Measurements from ENCODE around the gene FAM25C.
"Not testable (repeated sequence)": the region's sequence is repeated elsewhere in the genome, so short reads cannot be mapped to it uniquely, and the experiment has no call there.

Gene FAM25C

DNA sequence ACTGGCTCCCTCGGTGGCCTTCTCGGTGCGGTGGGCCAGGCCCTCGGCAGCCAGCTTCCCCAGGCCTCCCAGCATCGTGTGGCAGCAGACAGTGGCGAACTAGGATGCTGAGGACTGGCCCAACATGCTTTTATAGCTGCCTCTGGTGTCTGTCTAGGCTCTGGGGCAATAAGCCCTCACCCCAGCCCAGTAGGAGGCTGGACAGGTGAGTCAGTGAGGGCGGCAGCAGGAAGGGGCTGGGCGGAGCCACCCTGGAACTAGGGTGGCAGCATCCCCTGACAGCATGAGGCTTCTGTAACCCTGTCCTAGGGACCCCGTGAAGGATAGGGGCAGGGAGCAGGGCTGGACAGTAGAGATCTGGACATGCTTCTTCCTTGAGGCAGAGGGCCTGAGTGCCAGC is at the start of gene FAM25C:
TSS of gene FAM25C (minus strand) at position 101 of the 400 bp plus-strand sequence. CDS start at position 75, 26 bp downstream.
- not testable (repeated sequence) for FAIRE-seq

DNA sequence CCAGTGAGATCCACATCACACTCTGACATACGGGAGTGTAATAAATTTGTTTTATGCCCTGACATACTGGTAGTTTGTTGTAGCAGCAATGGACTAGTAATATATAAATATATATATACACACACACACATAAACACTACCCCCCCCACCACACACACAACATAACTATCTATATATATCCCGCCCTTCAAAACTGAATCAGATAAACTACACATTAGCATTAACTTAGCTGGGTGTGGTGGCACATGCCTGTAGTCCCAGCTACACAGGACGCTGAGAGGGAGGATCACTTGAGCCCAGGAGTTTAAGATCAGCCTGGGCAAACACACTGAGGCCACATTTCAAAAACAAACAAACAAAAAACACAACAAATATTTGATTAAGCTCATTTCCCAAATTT is 45.0 kb upstream of the FAM25C start:
- not testable (repeated sequence) for FAIRE-seq; DNase-seq (ENCODE audit: insufficient read length, low spot score)

More for the DNA sequence above, at the start of gene FAM25C:
- not testable (repeated sequence) for DNase-seq (ENCODE audit: insufficient read length, low spot score)

DNA sequence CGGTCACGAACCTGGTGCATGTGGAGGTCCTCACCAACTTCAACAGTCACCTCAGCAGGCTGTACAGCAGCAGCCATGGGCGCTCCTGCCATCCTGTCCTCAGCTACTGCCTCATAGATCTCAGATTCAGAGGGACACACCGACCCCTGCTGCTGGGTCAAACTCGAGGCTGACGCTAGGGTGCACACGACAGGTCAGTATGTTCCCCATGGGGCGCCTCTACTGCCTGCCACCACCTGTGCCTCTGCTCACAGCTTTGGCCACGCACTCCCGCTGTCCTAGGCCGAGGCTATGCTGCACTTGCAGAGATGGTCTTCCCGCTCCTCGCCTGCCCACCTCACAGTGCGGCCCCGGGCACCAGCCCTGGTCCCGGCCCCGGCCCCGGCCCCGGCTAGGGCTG is 31.8 kb upstream of the FAM25C start:
- DNase-seq (ENCODE audit: insufficient read length, low spot score); FAIRE-seq: not testable (repeated sequence)

DNA sequence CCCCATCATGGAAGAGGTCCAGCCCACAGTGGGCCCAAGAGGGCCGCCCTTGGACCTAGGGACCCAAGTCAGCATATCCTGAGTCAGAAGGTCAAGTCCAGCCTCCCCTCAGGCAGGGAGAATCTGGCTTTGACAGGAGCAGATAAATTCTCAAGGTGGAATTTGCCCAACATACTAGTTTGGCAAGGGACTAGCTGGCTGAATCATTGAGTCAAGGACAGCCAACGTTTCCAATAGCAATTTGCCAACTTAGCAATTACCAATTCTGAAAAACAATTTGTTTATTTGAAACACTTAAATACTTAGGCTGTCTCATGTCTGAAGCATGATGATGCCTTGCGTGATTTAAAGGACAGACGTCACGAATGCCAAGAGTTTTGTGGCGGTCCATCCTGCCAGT is 2.7 kb upstream of the FAM25C start:
- FAIRE-seq; DNase-seq (ENCODE audit: insufficient read length, low spot score): not testable (repeated sequence)

DNA sequence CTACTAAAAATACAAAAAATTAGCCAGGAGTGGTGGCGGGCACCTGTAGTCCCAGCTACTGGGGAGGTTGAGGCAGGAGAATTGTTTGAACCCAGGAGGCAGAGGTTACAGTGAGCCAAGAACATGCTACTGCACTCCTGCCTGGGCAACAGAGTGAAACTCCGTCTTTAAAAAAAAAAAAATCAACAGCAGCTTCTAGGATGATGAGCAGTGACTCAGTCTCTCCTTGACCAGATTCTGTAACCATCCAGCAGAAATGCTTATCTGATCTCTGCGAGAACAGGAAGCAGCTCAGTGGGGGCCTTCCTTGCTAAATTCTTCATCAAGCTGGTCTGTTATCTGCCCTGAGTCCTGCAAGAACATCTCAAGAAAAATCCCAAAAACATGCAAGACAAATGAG is 5.5 kb downstream of the FAM25C start:
- not testable (repeated sequence) for DNase-seq (ENCODE audit: insufficient read length, low spot score); FAIRE-seq

DNA sequence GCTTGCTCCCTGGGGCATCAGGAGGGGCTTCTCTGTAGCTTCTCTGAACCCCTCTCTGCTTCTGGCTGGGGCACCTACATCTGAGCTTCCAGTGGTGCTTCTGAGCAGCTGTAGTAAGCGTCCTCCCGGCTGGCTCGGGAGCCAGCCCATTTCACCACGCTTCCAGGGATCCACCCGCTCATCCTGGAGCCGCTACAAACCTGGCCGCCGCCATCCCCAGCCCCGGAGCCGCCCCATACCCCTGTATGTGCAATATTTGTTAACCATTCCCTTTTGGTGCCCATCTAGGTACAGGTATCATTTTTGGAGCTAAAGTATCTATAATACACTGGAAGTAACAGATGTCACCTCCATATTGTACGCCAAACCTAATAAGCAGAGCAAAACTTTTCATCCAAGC is 7.0 kb downstream of the FAM25C start:
- not testable (repeated sequence) for DNase-seq (ENCODE audit: insufficient read length, low spot score); FAIRE-seq

DNA sequence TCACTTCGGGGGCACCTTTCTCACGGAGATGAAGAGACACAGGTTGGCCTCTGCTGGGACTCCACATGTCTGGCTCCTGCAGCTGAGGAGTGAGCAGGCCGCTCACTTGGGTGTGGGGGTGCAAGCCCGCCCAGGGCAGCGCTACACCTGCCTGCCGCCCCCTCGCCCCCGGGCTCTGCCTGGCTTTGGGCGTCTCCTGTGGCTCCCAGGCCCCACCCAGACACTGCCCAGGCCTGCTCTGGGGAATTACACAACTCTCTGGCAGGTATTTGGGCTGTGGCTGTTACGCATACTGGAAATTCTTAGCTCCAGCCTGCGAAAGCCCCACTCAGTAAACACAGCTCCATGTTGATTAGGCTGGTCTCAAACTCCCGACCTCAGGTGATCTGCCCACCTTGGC is 7.9 kb downstream of the FAM25C start:
- not testable (repeated sequence) for FAIRE-seq

DNA sequence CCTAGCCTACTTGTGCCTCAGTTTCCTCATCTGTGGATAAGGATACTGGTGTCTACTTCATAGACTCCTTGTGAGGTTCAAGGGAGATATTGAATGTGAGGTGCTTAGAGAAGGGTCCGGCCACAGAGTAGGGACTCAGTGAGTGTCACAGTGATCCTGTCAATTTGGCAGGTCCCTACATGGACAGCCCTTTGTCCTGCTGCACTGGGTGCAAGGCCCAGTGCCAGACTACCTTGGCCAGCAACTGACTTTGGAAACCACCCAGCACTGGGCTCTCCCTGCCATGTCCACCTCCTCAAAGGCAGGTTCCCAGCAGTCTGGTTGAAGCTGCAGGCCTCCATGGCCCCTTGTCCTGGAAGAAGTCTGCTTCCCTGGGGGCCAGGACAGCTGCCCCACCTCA is 9.5 kb downstream of the FAM25C start:
- not testable (repeated sequence) for FAIRE-seq; DNase-seq (ENCODE audit: insufficient read length, low spot score)

More for the DNA sequence above, 7.9 kb downstream of the FAM25C start:
- DNase-seq (ENCODE audit: insufficient read length, low spot score) = not testable (repeated sequence)

DNA sequence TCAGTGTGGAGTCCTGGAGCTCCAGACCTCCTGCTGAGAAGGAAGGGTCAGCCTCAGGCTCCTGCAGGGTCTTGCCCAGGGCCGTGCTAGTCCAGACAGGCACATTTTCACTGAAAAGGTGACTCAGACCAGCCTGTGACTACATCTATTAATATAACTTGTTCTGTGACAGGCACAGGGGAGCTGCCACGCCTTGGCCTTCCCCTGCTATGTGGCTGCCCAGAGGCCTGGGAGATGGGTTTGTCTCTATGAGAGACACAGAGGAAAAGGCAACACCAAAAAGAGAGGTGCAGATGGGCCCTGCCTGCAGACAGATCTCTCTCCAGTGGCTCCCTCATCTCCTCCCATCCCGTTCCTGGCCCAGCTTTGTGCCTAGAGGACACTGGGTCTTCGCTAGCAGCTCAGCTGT is 10.0 kb downstream of the FAM25C start:
- not testable (repeated sequence) for DNase-seq (ENCODE audit: insufficient read length, low spot score); FAIRE-seq

DNA sequence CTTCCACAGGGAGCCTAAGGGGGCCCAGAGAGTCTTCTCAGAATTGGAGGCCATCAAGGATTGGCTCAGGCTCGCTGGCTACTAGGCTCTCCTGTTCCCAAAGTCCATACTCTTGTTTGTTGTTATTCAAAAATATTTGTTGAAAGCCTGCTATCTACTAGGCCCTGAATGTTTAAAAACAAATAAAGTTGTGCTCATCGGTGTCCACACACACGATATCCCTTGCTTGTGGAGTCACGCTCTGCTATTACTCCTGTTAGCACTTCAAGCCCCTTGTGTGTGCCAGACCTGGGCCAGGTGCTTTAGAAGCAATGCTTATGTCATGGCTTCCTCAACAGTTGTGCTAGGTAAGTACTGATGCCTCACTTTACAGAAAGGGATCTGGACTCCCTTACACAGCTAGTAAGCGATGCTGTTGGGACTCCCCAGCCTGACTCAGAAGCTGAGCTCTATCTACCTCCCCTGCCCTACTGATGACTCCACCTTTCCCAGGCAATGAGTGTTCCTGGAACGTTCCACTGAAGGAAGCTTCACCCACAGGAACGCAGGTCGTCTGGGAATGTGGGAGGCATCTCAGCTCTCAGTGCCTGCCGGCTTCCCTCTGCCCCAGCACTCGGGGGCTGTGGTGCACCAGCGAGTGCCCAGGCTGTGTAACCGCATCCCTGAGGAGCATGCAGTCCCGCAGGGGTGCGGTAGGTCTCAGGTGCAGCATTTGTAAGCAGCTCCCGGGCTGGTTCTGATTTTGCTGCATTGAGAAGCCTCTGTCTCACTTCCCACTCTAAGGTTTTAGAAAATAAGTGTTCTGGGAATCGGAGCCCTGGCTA is 10.7 kb downstream of the FAM25C start:
- FAIRE-seq = peak; percentile 38
- peak; percentile 7 for DNase-seq (ENCODE audit: insufficient read length, low spot score)

DNA sequence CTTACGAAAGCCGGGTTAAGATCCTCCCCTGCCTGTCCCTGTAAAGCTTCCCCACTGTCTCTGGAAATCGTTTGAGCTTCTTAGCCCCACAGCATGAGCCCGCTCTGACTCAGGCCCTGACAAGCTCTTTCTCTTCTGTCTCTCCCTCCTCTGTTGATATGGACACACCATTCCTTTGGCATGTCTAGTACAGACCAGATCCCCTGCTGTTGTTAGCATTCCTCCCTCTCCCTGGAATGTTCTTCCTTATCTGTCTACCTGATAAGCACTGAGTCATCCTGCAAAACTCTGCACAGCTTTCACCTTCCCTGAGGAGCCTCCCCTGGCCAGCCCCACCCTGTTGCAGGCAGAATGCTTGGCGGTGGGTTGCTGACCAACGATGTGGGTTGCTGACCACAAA is 11.6 kb downstream of the FAM25C start:
- FAIRE-seq; DNase-seq (ENCODE audit: insufficient read length, low spot score): not testable (repeated sequence)

DNA sequence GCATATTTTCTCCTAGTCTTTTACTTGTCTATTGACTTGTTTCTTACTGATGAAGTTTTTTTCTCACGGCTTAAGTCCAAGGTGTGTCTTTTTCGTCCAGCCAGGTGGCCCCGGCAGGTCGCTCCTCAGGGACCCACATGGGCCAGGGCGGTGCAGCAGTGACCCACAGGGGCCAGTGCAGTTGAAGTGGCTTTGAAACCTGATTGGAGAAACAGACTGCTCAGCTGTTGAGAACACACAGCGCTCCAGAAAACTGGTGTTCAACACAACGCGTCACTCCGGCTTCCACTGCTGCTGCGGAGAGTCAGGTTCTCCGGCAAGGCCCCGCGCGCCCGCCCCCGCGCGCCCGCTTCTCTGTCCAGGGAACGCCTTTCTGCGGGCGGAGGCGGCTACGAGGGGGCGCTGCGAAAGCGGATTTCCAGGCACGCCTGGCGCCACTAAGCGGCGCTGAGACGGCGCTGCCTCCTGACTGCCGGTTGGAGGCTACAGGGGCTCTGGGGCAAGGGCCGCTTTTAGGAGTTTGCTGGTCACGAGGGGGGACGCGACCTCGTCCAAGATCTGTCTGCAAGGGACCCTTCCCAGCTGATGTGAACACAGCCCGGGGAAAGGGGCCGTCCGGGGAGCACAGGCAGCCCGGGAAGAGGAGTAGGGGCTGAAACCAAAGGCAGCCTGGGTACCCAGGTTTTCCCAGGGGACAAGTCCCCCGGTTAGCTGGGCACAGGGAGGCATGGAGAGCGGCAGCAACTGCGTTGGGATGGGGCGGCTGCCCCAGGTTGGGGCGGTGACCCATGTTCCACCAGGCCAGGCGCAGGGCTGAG is 13.0 kb downstream of the FAM25C start:
- FAIRE-seq = peak; percentile 23
- DNase-seq (ENCODE audit: insufficient read length, low spot score) = not testable (repeated sequence)

DNA sequence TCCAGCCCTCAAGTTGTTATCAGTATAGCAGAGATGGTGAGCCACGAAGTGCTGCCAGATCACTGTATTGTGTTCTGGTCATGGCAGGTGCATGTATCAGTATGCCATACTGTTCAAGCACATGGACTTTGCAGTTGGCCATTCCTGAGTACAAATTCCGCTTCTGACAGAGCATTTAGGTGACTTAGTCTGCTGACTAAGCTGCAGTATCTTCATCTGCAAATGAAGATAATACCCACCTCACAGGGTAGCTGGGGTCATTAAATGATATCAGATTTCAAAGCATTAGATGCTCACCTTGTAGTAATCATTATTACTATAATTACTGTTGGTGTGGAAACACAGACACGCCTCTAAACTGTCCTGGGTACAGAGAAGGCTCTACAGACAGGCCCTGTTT is 24.2 kb downstream of the FAM25C start:
- DNase-seq (ENCODE audit: insufficient read length, low spot score); FAIRE-seq: not testable (repeated sequence)

DNA sequence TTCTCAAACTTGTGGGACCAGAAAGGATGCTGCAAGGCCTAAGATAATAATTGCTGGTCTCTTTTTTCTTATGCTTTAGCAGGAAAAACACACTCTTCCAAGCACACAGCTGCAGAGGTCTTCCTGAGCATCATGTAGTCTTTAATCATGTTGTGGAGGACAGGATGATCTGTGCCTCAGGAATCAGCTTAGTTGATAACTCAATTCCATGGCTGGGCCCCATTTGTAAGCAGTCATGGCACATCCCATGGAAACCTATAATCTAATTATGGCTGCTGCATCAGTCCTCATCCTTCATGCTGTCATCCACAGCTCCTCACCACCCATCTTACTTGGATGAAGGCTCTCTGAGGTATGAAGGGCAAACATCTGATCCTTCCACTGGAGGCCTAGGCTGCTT is 26.5 kb downstream of the FAM25C start:
- not testable (repeated sequence) for FAIRE-seq; DNase-seq (ENCODE audit: insufficient read length, low spot score)

DNA sequence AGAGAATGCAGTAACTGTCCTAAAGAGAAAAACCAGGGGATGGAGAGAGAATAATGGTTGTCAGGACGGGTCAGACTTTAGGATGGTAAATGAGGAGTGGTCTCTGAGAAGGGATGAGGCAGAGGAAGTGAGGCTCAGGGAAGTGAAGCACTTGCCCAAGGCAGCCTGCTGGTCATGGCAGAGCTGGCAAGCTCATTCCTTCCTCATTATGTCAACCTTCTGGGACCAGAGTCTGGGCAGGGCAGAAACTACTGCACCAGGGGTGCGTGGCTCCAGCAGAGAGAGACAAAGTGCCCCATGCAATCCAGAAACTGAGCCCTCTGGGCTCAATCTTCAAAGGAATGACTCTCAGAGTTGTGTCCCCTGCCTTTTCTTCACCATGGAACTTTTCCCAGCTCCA is 27.5 kb downstream of the FAM25C start:
- not testable (repeated sequence) for DNase-seq (ENCODE audit: insufficient read length, low spot score); FAIRE-seq

DNA sequence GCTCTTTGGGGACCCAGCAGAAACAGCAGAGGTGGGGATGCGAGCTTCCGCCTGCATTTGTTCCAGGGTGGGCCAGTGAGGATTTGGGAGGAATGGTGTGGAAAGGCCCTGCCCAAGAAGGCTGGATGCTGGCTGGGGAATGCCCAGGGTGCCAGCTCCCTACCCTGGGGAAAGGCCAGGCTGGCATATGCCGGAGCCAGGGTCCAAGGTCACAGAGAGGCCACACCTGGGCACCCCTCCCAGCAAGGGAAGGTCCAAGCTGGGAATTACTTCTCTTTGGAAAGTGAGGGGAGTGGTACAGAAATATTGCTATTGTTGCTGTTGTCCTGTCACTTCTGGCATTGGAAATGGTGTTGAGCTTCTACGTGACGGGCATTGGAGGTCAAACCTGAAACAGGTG is 28.0 kb downstream of the FAM25C start:
- not testable (repeated sequence) for FAIRE-seq; DNase-seq (ENCODE audit: insufficient read length, low spot score)

DNA sequence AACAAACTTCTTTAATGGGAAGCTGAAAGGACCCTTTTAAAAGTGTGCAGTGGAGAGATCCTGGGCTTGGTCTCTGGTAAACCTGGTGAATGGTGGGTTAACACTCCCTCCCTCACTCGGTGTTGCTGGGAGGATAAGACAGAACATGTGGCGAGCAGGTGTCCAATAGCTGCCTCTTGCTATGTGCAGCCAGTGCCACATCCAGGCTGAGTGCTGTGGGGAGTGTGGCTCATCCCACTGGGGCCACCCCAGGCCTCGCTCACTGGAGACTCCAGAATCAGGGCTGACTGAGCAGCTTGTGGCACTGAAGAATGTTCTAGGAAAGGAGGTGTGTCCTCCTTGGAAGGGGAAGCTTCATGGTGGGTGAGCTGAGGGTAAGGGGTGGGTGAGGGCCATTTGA is 29.5 kb downstream of the FAM25C start:
- not testable (repeated sequence) for DNase-seq (ENCODE audit: insufficient read length, low spot score); FAIRE-seq

DNA sequence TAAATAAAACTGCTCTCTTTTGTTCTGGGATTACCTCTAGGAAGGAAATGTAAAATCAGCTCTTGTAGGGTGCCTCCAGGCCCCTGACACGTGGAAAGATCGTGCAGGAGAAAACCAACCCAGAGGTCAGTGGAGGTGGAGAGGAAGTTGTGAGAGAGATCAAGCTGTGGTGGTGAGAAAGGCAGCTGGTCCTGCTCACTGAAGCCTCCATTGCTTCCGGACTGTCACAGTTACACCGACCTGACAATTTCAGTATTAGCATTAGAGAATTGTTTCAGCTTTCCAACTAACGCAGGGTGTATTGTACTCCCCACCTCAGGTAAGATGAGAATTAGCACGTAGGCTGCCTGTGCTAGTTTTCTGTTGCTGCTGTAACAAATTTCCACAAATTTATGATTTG is 30.6 kb downstream of the FAM25C start:
- not testable (repeated sequence) for FAIRE-seq; DNase-seq (ENCODE audit: insufficient read length, low spot score)

DNA sequence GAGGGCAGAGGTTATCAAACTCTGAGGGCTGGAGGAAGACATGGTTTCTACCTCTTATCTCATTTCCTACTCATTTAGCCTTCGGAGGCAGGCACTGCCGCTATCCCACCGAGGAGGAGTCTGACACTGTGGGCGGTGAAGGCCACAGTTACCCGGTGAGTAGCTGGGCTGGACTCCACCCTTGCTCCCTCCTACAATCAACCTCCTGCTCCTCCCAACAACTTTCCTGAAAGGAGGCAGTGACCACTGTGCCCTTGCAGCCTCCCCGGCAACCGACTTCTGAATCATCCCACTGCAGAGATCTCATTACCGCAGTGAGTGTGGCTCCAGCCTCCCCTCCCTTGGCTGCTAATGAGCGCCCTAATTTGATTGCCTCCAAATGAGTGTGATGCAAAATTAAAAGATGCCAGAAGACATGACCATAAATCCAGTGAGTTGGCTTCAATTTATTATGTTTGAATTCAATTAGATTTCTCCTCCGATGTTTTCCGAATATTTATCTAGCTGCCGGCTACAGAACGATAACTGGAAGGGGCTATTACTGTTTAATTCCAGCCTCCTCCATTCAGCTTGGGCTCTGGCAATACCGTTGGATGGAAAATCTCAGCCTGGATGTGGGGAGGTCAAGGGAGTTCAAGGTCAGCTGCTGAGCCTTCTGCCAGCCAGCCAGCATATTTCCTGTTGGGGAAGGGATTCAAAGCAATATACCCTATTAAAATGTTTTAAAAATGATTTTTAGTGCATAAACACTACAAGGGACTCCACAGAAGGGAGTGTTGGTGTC is 35.1 kb downstream of the FAM25C start:
- FAIRE-seq; DNase-seq (ENCODE audit: insufficient read length, low spot score): not testable (repeated sequence)

DNA sequence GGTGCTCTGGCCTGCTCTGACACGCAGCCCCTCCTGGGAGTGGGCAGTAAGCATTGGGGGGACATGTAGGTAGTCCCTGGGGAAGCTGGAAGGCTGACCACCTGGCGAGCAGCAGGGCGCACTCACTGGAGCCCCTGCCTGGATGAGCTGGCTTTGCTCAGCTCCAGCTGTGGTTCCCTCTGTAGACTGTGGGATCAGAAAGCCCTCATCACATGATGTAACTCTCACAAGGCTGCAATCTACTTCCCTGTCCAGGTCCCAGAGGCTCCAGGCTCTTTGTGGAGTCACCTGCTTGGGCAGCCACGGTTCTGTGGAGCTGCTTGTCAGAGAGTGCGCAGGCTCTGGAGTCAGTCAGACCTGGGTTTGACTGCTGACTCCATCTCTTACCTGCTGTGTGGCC is 36.8 kb downstream of the FAM25C start:
- not testable (repeated sequence) for FAIRE-seq; DNase-seq (ENCODE audit: insufficient read length, low spot score)
